Right lobe of liver (tissue), 4 donors: ENCODE data around the gene HES3.

ENCODE experiments used
- POLR2A ChIP-seq: fragments of 450-650 bp; IDR thresholded peaks from one replicate; pipeline ENCODE4 v1.6.1; 2017; ENCODE audit warnings: antibody characterized with exemption, mild to moderate bottlenecking
- TF ChIP-seq, protein P1 (sequence below), 4 donors: fragments of 200-600 bp in 3 of 4; fragments of 450-650 bp in 1 of 4; IDR thresholded peaks; one replicate each; pipeline versions ENCODE4 v1.5.1 to v1.8.0; 2016 to 2022; ENCODE audit warnings: antibody characterized with exemption in 4 of 4, mild to moderate bottlenecking in 2 of 4
- donor health status: DM: no; HTN: no; CAD: no.
- donor health status: DM: no; HTN: no; CAD: no.
- donor health status: DM: no; HTN: yes; CAD: no.

DNA sequence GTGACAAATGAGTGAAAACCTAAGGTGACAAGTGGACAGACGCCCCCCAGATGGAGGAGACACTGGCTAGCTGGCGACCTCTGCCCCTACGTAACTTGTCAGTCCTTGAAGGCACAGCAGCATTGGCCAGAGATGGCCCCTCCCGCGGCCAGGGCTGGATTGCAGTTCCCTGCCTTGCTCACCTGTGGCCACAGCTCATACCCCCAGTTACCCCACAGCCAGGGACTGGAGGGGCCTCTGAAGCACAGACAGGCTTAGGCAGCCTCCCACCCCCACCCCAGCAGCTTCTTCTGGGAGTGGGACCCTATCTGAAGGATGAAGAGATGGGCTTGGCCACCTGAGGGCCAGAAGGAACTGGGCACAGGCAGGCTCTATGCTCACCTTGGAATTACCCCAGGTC, 3.7 kb downstream of the HES3 start:
- TF ChIP-seq, protein P1, sequence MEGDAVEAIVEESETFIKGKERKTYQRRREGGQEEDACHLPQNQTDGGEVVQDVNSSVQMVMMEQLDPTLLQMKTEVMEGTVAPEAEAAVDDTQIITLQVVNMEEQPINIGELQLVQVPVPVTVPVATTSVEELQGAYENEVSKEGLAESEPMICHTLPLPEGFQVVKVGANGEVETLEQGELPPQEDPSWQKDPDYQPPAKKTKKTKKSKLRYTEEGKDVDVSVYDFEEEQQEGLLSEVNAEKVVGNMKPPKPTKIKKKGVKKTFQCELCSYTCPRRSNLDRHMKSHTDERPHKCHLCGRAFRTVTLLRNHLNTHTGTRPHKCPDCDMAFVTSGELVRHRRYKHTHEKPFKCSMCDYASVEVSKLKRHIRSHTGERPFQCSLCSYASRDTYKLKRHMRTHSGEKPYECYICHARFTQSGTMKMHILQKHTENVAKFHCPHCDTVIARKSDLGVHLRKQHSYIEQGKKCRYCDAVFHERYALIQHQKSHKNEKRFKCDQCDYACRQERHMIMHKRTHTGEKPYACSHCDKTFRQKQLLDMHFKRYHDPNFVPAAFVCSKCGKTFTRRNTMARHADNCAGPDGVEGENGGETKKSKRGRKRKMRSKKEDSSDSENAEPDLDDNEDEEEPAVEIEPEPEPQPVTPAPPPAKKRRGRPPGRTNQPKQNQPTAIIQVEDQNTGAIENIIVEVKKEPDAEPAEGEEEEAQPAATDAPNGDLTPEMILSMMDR (IDR thresholded peaks at IDR 0.05): no peak
- no peak for TF ChIP-seq POLR2A
